Neural cell (in vitro differentiated cells): ENCODE data around the gene ABCC5. TPM values are rescaled to one million over a fixed set of nuclear protein-coding genes. Genes with fewer than 3 reads are reported as not detected.

Experiments used
- H2AFZ ChIP-seq: fragments of 200-600, 300-800 bp; sonication (generic), shearing (Covaris generic); 2 replicates; pipeline ENCODE4 v1.6.0; 2014; ENCODE audit warnings: low read depth, mild to moderate bottlenecking, antibody characterized with exemption, low read length, moderate library complexity
- H3F3A ChIP-seq: fragments of 200-600 bp; shearing (Covaris generic); 2 replicates; pipeline ENCODE4 v1.6.1; 2016; ENCODE audit warnings: mild to moderate bottlenecking, moderate library complexity, mixed read lengths, antibody characterized with exemption, low read length; ENCODE audit not compliant: insufficient read depth, poor library complexity, severe bottlenecking
- H3K27ac ChIP-seq: fragments of 200-600, 300-800 bp; sonication (generic), shearing (Covaris generic); 2 replicates; pipeline ENCODE4 v1.5.1; 2014; ENCODE audit warnings: mild to moderate bottlenecking, low read length, moderate library complexity
- H3K27me3 ChIP-seq: fragments of 300-800, 200-600 bp; sonication (generic), shearing (Covaris generic); 2 replicates; pipeline ENCODE4 v1.6.0; 2014; ENCODE audit warnings: mild to moderate bottlenecking, low read depth, low read length, moderate library complexity; ENCODE audit not compliant: insufficient read depth
- H3K36me3 ChIP-seq: fragments of 300-800, 200-600 bp; sonication (generic), shearing (Covaris generic); 2 replicates; pipeline ENCODE4 v1.5.1; 2014; ENCODE audit warnings: mild to moderate bottlenecking, antibody characterized with exemption, low read length, moderate library complexity; ENCODE audit not compliant: insufficient read depth
- H3K4me2 ChIP-seq: fragments of 300-800, 200-600 bp; sonication (generic), shearing (Covaris generic); 2 replicates; pipeline ENCODE4 v1.6.0; 2014; ENCODE audit warnings: mild to moderate bottlenecking, low read length
- H3K4me3 ChIP-seq: fragments of 300-800, 200-600 bp; sonication (generic), shearing (Covaris generic); 2 replicates; pipeline ENCODE4 v1.5.1; 2014; ENCODE audit warnings: mild to moderate bottlenecking, low read length, moderate library complexity
- H3K79me2 ChIP-seq: fragments of 200-600 bp; shearing (Covaris generic); replicated peaks from 2 replicates; pipeline ENCODE4 v1.6.0; 2014; ENCODE audit warnings: mild to moderate bottlenecking, low read length, moderate library complexity; ENCODE audit not compliant: insufficient read depth
- H3K9ac ChIP-seq: fragments of 300-800, 200-600 bp; sonication (generic), shearing (Covaris generic); 2 replicates; pipeline ENCODE4 v1.6.1; 2016; ENCODE audit warnings: mild to moderate bottlenecking, low read length, mixed read lengths
- H3K9me2 ChIP-seq: fragments of 200-600 bp; shearing (Covaris generic); 2 replicates; pipeline ENCODE4 v1.6.1; 2016; ENCODE audit warnings: mild to moderate bottlenecking, low read length, mixed read lengths; ENCODE audit not compliant: insufficient read depth
- H3K9me3 ChIP-seq: fragments of 200-600, 300-800 bp; sonication (generic), shearing (Covaris generic); 2 replicates; pipeline ENCODE4 v1.6.1; 2016; ENCODE audit warnings: mild to moderate bottlenecking, mixed run types, low read length, moderate library complexity, mixed read lengths
- H4K20me1 ChIP-seq: fragments of 200-600 bp; shearing (Covaris generic); 2 replicates; pipeline ENCODE4 v1.6.1; 2016; ENCODE audit warnings: mild to moderate bottlenecking, mixed run types; ENCODE audit not compliant: insufficient read depth
- EP300 ChIP-seq: fragments of 450-650 bp; conservative IDR thresholded peaks from 2 replicates; pipeline ENCODE4 v1.6.1; 2014; ENCODE audit warnings: antibody characterized with exemption, mild to moderate bottlenecking, moderate library complexity; ENCODE audit not compliant: poor library complexity, severe bottlenecking
- EZH2 ChIP-seq: fragments of 200-600, 300-800 bp; shearing (Covaris generic), sonication (generic); IDR thresholded peaks from 2 replicates; pipeline ENCODE4 v1.6.1; 2014; ENCODE audit warnings: antibody characterized with exemption, low read length, borderline replicate concordance, mild to moderate bottlenecking; ENCODE audit not compliant: insufficient read depth, poor library complexity, severe bottlenecking
- MXI1 ChIP-seq: fragments of 450-650 bp; conservative IDR thresholded peaks from 2 replicates; pipeline ENCODE4 v1.6.1; 2014; ENCODE audit warnings: antibody characterized with exemption, mild to moderate bottlenecking; ENCODE audit not compliant: poor library complexity, severe bottlenecking
- POLR2AphosphoS5 ChIP-seq: IDR thresholded peaks from 2 replicates; pipeline ENCODE4 v1.6.1; 2012
- RAD21 ChIP-seq: fragments of 450-650 bp; conservative IDR thresholded peaks from 2 replicates; pipeline ENCODE4 v1.6.1; 2014; ENCODE audit warnings: antibody characterized with exemption, mild to moderate bottlenecking, moderate library complexity
- SMC3 ChIP-seq: fragments of 450-650 bp; conservative IDR thresholded peaks from 2 replicates; pipeline ENCODE4 v1.6.1; 2014; ENCODE audit warnings: antibody characterized with exemption, mild to moderate bottlenecking, moderate library complexity; ENCODE audit not compliant: poor library complexity
- TAF1 ChIP-seq: IDR thresholded peaks from 2 replicates; pipeline ENCODE4 v1.6.1; 2012; ENCODE audit warnings: low read depth
- polyA plus RNA-seq: library from polyadenylated mRNA; depleted of rRNA; stranded (reverse); fragments of >200 nt; gene quantifications from 2 replicates; pipeline ENCODE4 v1.2.3, GENCODE V29; 2014
- TF ChIP-seq, protein P1 (sequence below): IDR thresholded peaks from 2 replicates; pipeline ENCODE4 v1.6.1; 2012; ENCODE audit warnings: borderline replicate concordance
- TF ChIP-seq, protein P2 (sequence below): fragments of 450-650 bp; IDR thresholded peaks from 2 replicates; pipeline ENCODE4 v1.5.1; 2014; ENCODE audit warnings: antibody characterized with exemption, mild to moderate bottlenecking, moderate library complexity; ENCODE audit not compliant: poor library complexity, severe bottlenecking

The ABCC5 gene
- polyA plus RNA-seq, 1 donor from 2014 or later = 227 TPM

DNA sequence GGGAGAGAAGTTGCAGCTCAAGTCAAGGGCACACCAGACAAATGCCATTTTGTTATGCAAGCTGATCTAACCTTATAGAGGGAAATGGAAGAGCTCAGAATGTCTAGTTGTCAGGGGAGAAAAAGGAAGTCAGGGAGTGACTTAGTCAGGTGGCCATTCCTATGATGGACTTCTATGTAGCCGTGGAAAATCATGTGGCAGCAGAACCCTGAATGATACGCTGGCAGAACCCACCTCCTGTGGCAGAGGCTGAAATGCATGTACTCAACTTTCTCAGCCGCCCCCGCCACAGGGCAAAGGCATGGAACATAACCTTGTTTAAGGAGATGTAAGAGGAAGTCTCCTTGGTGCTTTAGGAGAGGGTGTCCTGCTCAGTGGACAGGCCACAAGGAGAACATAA is 95.3 kb downstream of the ABCC5 start:
- Histone ChIP-seq H3K9me3 (no peaks in the 10 kb centered on the region), H3F3A (no peaks in the 10 kb centered on the region), H2AFZ (no peak overlapping the region), H3K36me3 (peaks cover 7% of the 10 kb centered on the region), H3K9ac (no peak overlapping the region), H3K4me2 (no peak overlapping the region), H4K20me1 (no peaks in the 10 kb centered on the region), H3K4me3 (no peak overlapping the region), H3K27me3 (no peaks in the 10 kb centered on the region), H3K27ac (no peak overlapping the region), H3K9me2 (no peaks in the 10 kb centered on the region), H3K79me2 (no peaks in the 10 kb centered on the region)
- TF ChIP-seq SMC3 (no peak), RAD21 (no peak)
- TF ChIP-seq, protein P1, sequence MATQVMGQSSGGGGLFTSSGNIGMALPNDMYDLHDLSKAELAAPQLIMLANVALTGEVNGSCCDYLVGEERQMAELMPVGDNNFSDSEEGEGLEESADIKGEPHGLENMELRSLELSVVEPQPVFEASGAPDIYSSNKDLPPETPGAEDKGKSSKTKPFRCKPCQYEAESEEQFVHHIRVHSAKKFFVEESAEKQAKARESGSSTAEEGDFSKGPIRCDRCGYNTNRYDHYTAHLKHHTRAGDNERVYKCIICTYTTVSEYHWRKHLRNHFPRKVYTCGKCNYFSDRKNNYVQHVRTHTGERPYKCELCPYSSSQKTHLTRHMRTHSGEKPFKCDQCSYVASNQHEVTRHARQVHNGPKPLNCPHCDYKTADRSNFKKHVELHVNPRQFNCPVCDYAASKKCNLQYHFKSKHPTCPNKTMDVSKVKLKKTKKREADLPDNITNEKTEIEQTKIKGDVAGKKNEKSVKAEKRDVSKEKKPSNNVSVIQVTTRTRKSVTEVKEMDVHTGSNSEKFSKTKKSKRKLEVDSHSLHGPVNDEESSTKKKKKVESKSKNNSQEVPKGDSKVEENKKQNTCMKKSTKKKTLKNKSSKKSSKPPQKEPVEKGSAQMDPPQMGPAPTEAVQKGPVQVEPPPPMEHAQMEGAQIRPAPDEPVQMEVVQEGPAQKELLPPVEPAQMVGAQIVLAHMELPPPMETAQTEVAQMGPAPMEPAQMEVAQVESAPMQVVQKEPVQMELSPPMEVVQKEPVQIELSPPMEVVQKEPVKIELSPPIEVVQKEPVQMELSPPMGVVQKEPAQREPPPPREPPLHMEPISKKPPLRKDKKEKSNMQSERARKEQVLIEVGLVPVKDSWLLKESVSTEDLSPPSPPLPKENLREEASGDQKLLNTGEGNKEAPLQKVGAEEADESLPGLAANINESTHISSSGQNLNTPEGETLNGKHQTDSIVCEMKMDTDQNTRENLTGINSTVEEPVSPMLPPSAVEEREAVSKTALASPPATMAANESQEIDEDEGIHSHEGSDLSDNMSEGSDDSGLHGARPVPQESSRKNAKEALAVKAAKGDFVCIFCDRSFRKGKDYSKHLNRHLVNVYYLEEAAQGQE = no peak

DNA sequence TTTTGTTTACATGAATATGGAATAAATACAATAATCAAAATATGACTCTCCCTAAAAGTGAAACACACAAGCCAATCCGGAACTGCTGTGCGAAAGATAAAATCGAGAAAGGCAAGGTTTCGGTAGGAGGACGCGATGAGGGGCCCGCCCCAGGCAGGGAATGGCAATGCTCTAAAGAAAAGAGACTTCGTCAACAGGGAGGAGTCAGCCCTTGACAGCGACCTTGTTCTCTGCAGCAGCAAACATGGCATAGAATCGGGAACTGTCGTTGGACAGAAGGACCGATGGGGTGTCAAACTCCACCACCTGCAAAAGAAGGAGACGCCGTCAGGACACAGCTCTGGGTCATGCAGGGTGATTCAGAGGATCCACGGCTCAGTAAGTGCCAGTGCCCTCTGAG is 96.6 kb downstream of the ABCC5 start:
- no peaks in the 10 kb centered on the region for H3K27me3 ChIP-seq
- no peaks in the 10 kb centered on the region for H3K9me2 ChIP-seq
- H3K4me2 ChIP-seq = no peak overlapping the region
- H3K79me2 ChIP-seq = no peaks in the 10 kb centered on the region
- peaks cover 7% of the 10 kb centered on the region for H3K36me3 ChIP-seq
- no peak overlapping the region for H3K4me3 ChIP-seq
- TF ChIP-seq MXI1 = no peak
- no peak overlapping the region for H3K9ac ChIP-seq
- no peak overlapping the region for H2AFZ ChIP-seq
- no peaks in the 10 kb centered on the region for H3K9me3 ChIP-seq
- H3F3A ChIP-seq = no peaks in the 10 kb centered on the region
- no peaks in the 10 kb centered on the region for H4K20me1 ChIP-seq
- H3K27ac ChIP-seq = no peak overlapping the region

DNA sequence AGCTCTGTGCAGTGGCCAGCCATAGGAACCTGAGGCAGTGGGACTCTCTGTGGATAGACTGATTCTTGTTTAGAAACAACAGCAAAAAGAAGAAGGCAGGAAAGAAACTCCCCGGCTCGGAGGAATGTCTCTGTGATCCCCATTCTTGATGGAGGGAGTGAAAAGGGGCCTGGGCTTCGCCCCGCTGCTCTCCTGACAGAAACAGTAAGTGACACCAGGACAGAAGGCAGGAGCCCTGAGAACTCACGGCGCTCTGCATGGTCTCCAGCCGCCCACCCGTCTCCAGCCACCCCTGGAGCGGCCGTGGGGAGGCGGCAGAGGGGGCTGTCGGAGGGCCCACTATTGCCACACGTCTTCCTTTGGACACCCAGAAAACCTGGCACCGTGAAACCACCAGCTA is 97.3 kb downstream of the ABCC5 start:
- H3K9me3 ChIP-seq = no peaks in the 10 kb centered on the region
- H3K9ac ChIP-seq = no peak overlapping the region
- H4K20me1 ChIP-seq = no peaks in the 10 kb centered on the region
- peaks cover 7% of the 10 kb centered on the region for H3K36me3 ChIP-seq
- H3K4me3 ChIP-seq = no peak overlapping the region
- H3K27me3 ChIP-seq = no peaks in the 10 kb centered on the region
- H3K9me2 ChIP-seq = no peaks in the 10 kb centered on the region
- H3K4me2 ChIP-seq = no peak overlapping the region
- H3F3A ChIP-seq = no peaks in the 10 kb centered on the region
- H3K79me2 ChIP-seq = no peaks in the 10 kb centered on the region
- H3K27ac ChIP-seq = no peak overlapping the region
- no peak overlapping the region for H2AFZ ChIP-seq
- TF ChIP-seq, protein P2, sequence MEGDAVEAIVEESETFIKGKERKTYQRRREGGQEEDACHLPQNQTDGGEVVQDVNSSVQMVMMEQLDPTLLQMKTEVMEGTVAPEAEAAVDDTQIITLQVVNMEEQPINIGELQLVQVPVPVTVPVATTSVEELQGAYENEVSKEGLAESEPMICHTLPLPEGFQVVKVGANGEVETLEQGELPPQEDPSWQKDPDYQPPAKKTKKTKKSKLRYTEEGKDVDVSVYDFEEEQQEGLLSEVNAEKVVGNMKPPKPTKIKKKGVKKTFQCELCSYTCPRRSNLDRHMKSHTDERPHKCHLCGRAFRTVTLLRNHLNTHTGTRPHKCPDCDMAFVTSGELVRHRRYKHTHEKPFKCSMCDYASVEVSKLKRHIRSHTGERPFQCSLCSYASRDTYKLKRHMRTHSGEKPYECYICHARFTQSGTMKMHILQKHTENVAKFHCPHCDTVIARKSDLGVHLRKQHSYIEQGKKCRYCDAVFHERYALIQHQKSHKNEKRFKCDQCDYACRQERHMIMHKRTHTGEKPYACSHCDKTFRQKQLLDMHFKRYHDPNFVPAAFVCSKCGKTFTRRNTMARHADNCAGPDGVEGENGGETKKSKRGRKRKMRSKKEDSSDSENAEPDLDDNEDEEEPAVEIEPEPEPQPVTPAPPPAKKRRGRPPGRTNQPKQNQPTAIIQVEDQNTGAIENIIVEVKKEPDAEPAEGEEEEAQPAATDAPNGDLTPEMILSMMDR = no peak
- TF ChIP-seq EZH2 (no peak), POLR2AphosphoS5 (no peak), MXI1 (no peak), EP300 (no peak), TAF1 (no peak), SMC3 (no peak), RAD21 (no peak)
- TF ChIP-seq, protein P1 = no peak
